ENCODE data around the gene OAS2.
"Not testable (repeated sequence)": the region's sequence is repeated elsewhere in the genome, so short reads cannot be mapped to it uniquely, and the experiment has no call there.

OAS2 gene

DNA sequence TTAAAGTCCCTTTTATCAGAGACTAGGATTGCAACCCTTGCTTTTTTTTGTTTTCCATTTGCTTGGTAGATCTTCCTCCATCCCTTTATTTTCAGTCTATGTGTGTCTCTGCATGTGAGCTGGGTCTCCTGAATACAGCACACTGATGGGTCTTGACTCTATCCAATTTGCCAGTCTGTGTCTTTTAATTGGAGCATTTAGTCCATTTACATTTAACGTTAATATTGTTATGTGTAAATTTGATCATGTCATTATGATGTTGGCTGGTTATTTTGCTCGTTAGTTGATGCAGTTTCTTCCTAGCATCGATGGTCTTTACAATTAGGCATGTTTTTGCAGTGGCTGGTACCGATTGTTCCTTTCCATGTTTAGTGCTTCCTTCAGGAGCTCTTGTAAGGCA lies 21.2 kb upstream of the OAS2 start:
- DNase-seq (ENCODE audit: low read depth): not testable (repeated sequence)

DNA sequence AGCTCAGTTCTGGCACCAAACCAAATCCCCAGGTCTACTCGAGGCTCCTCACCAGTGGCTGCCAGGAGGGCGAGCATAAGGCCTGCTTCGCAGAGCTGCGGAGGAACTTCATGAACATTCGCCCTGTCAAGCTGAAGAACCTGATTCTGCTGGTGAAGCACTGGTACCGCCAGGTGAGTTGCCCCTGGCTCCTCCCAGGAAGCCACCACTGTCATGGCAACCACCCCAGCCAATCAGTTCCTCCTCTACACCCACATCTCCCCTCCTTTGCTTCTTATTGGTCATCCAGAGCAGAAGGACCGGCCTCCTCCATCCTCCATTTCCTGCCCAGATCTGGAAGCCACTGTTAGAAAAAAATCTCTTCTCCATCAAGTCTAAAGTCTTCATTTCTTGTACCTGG lies 17.2 kb upstream of the OAS2 start:
- DNase-seq (ENCODE audit: low read depth): no peak

DNA sequence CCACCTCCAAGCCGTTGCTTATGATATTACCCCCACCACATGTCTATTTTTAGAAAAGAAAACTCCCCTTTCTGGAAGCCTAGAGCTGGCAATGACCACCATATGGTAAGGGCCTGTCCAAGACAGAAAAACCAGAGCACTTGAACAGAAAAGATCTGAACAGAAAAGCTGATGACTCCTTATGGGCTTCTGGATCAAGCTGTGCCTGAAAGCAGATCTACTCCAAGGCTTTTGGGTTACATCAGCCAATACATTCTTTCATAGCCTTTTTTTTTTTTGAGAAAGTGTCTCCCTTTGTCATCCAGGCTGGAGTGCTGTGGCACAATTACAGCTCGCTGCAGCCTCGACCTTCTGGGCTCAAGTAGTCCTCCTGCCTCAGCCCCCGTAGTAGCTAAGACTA lies 16.8 kb upstream of the OAS2 start:
- DNase-seq (ENCODE audit: low read depth): no peak

DNA sequence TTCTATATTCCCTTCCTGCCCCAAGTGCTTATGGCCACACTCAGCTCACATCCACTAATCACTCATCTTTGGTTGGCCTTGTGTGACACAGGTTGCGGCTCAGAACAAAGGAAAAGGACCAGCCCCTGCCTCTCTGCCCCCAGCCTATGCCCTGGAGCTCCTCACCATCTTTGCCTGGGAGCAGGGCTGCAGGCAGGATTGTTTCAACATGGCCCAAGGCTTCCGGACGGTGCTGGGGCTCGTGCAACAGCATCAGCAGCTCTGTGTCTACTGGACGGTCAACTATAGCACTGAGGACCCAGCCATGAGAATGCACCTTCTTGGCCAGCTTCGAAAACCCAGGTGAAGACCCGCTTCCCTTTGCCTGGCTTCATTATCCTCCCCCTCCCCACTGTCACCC lies 15.8 kb upstream of the OAS2 start:
- DNase-seq (ENCODE audit: low read depth): no peak

- DNase-seq (ENCODE audit: low read depth): no peak
Observed at GRCh38 chr12:112963227-112963861, 15.0 kb upstream of the OAS2 start.

DNA sequence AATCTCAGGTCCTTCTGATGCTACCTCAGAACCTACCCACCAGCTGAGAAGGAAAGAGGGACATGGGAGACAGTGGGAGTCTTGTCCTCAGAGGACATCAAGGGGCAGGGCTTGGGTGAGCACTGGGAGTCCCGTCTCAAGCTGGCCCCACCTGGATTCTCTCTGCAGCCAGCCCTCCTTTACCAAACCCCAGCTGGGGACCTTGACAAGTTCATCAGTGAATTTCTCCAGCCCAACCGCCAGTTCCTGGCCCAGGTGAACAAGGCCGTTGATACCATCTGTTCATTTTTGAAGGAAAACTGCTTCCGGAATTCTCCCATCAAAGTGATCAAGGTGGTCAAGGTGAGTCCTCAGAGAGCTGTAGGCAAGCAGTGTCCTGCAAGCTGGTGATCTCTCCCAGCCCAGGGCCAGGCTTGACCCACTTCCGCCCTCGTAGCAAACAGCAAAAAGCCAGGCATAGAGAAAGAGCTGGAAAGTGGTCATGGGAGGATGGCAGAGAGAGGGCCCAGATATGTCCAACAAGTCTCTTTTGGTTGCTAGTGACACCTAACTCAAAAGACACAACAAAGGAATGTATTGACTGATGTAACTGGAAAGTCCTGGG lies 14.2 kb upstream of the OAS2 start:
- no peak for DNase-seq (ENCODE audit: low read depth)

- DNase-seq (ENCODE audit: low read depth): no peak
Observed at GRCh38 chr12:112964915-112965314, 13.4 kb upstream of the OAS2 start.

- DNase-seq (ENCODE audit: low read depth): no peak
Observed at GRCh38 chr12:112965643-112966042, 12.7 kb upstream of the OAS2 start.

GRCh38 chr12:112967306-112967705 lies 11.0 kb upstream of the OAS2 start:
- DNase-seq (ENCODE audit: low read depth): no peak

- DNase-seq (ENCODE audit: low read depth): no peak
Observed at GRCh38 chr12:112967858-112968257, 10.5 kb upstream of the OAS2 start.

- DNase-seq (ENCODE audit: low read depth): no peak
Observed at GRCh38 chr12:112969547-112970306, 8.6 kb upstream of the OAS2 start.

DNA sequence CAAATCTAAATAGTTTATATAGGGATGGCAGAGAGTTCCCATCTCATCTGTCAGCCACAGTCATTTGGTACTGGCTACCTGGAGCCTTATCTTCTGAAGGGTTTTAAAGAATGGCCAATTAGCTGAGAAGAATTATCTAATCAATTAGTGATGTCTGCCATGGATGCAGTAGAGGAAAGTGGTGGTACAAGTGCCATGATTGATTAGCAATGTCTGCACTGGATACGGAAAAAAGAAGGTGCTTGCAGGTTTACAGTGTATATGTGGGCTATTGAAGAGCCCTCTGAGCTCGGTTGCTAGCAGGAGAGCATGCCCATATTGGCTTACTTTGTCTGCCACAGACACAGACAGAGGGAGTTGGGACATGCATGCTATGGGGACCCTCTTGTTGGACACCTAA lies 7.9 kb upstream of the OAS2 start:
- no peak for DNase-seq (ENCODE audit: low read depth)

GRCh38 chr12:112971248-112971647 lies 7.1 kb upstream of the OAS2 start:
- no peak for DNase-seq (ENCODE audit: low read depth)

DNA sequence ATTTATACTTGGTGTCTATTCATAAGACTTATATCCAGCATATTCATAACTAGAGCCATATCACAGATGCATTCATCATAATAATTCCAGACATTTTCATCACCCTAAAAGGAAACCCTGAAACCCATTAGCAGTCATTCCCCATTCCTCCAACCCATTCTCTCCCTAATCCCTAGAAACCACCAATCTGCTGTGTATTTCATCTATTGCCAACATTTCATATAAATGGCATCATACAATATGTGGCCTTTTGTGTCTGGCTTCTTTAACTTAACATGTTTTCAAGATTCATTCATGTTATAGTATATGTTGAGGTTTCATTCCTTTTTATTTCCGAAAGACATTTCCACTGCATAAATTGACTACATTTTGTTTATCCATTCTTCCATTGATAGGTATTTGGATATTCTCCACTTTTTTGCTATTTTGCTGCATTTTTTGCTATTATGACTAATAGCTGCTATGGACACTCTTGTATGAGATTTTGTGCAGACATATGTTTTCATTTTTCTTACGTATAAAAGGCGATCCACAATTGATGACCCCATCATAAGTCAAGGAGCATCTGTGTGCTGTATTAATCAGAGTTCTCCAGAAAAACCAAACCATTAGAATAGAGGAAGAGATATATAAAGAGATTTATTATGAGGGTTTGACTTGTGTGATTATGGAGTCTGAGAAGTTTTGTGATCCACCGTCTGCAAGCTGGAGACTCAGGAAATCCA lies 5.1 kb upstream of the OAS2 start:
- no peak for DNase-seq (ENCODE audit: low read depth)

DNA sequence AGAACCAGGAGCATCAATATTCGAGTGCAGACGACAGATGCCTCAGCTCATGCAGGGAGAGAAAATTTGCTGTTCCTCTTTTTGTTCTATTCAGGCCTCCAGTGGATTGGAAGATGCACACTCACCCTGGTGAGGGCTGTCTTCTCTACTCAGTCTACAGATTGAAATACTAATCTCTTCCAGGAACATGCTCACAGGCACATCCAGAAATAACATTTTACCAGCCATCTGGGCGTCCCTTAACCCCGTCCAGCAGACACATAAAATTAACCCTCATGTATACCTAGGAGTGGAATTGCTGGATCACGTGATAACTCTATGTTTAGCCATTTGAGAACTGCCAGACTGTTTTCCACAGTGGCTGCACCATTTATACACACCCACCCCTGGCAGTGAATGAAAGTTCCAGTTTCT lies 4.5 kb upstream of the OAS2 start:
- DNase-seq (ENCODE audit: low read depth): no peak

GRCh38 chr12:112974904-112975303 lies 3.4 kb upstream of the OAS2 start:
- no peak for DNase-seq (ENCODE audit: low read depth)

GRCh38 chr12:112977139-112977538 lies 1.2 kb upstream of the OAS2 start:
- DNase-seq (ENCODE audit: low read depth): no peak

GRCh38 chr12:112977641-112978040 lies 678 bp upstream of the OAS2 start:
- no peak for DNase-seq (ENCODE audit: low read depth)

- peak; percentile 26 for DNase-seq (ENCODE audit: low read depth)
Observed at GRCh38 chr12:112979041-112979680, 842 bp downstream of the OAS2 start.

DNA sequence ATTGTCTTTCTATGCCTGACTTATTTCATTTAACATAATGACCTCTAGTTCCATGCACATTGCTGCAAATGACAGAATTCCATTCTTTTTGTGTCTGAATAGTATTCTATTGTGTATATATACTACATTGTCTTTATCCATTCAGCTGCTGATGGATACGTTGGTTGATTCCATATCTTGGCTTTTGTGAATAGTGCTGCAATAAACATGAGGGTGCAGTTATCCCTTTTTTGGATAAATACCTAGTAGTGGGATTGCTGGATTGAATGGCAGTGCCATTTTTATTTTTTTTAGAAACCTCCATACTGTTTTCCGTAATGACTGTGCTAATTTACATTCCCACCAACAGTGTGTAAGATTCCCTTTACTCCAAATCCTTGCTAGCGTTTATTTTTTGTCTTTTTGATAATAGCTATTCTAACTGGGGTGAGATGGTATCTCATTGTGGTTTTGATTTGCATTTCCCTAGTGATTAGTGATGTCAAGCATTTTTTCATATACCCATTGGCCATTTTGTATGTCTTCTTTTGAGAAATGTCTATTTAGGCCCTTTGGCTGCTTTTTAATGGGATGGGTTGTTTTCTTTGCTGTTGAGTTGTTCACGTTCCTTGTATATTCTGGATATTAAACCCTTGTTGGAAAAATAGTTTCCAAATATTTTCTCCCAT lies 2.3 kb downstream of the OAS2 start:
- DNase-seq (ENCODE audit: low read depth): no peak

- no peak for DNase-seq (ENCODE audit: low read depth)
Observed at GRCh38 chr12:112985642-112986290, 7.4 kb downstream of the OAS2 start.

All from activated gamma-delta T cell treated with anti-CD3 and anti-CD28 coated beads, Interleukin-2, amount 50 U/mL, for 16 hours (primary cell).